H1 (cell line): ENCODE measurements around the gene TSPEAR. TPM values are rescaled to one million over a fixed set of nuclear protein-coding genes. Genes with fewer than 3 reads are reported as not detected.

Experiments
- polyA plus RNA-seq, 7 experiments: library from polyadenylated mRNA; depleted of rRNA in 3 of 7; stranded (reverse) in 5 of 7; unstranded in 2 of 7; fragments of >200 nt in 5 of 7; fragments of 200-250 nt in 2 of 7; gene quantifications; 1 replicate in 5 of 7; 2 replicates in 1 of 7; 4 replicates in 1 of 7; pipeline versions ENCODE4 v1.2.1 to v1.2.3, GENCODE V29; 2011 to 2013; ENCODE audit warnings: missing spikeins in 2 of 7, mixed read lengths in 2 of 7
- total RNA-seq: library from RNA; stranded (reverse); fragmentation: NEBNext Ultra II Directional; extraction: Animal tissue kit (Norgen Biotek cat#: 25700); gene quantifications from 2 replicates; pipeline ENCODE4 v1.2.1, GENCODE V29; 2021
- TF ChIP-seq, protein P1 (sequence below): IDR thresholded peaks from 2 replicates; pipeline ENCODE4 v1.6.1; 2012; ENCODE audit warnings: low read length, inconsistent platforms

TSPEAR gene
- total and polyA plus RNA-seq, 2 of the 8 experiments (the other 6 are each of a cell fraction or from before 2014, with no cell fraction given): 0.58 to 0.89 TPM

GRCh38 chr21:44753357-44753756 is 42.0 kb upstream of the TSPEAR start (continued):
- TF ChIP-seq, protein P1, sequence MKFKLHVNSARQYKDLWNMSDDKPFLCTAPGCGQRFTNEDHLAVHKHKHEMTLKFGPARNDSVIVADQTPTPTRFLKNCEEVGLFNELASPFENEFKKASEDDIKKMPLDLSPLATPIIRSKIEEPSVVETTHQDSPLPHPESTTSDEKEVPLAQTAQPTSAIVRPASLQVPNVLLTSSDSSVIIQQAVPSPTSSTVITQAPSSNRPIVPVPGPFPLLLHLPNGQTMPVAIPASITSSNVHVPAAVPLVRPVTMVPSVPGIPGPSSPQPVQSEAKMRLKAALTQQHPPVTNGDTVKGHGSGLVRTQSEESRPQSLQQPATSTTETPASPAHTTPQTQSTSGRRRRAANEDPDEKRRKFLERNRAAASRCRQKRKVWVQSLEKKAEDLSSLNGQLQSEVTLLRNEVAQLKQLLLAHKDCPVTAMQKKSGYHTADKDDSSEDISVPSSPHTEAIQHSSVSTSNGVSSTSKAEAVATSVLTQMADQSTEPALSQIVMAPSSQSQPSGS: no peak
